Neutrophil (primary cell): Measurements from ENCODE around the gene SGSM2.
A peak's percentile ranks its signal among the peaks of the same experiment; 100 is the strongest.

Source experiments
- H3K27ac ChIP-seq: fragments of 200-600 bp; sonication (generic); 2 replicates; pipeline ENCODE4 v1.5.1; 2016; ENCODE audit warnings: mild to moderate bottlenecking, moderate library complexity
- H3K27me3 ChIP-seq: fragments of 200-600 bp; sonication (generic); 2 replicates; pipeline ENCODE4 v1.6.0; 2016; ENCODE audit warnings: mild to moderate bottlenecking
- H3K36me3 ChIP-seq: fragments of 200-600 bp; sonication (generic); 2 replicates; pipeline ENCODE4 v1.5.1; 2017
- H3K4me1 ChIP-seq, 2 experiments: fragments of 200-600 bp in 1 of 2; sonication (generic) in 1 of 2; 1 replicate in 1 of 2; 2 replicates in 1 of 2; pipeline versions ENCODE4 v1.5.1 to v1.6.1; 2013 to 2016; ENCODE audit warnings: low read depth in 1 of 2, low read length in 1 of 2, mild to moderate bottlenecking in 1 of 2, moderate library complexity in 1 of 2; ENCODE audit not compliant: control insufficient read depth in 1 of 2, insufficient read depth in 1 of 2
- H3K4me3 ChIP-seq, 2 experiments: fragments of 200-600 bp in 1 of 2; sonication (generic) in 1 of 2; 1 replicate in 1 of 2; 2 replicates in 1 of 2; pipeline ENCODE4 v1.5.1; 2013 to 2016; ENCODE audit warnings: low read depth in 1 of 2, low read length in 1 of 2, mild to moderate bottlenecking in 1 of 2, moderate library complexity in 1 of 2
- H3K9me3 ChIP-seq: fragments of 200-600 bp; sonication (generic); 2 replicates; pipeline ENCODE4 v1.5.1; 2016
- CTCF ChIP-seq: fragments of 200-600 bp; sonication (generic); IDR thresholded peaks from 2 replicates; pipeline ENCODE4 v1.5.1; 2016; ENCODE audit warnings: antibody characterized with exemption

Gene SGSM2

GRCh38 chr17:2396568-2397246 lies 59.4 kb downstream of the SGSM2 start:
- peak; percentile 31 for TF ChIP-seq CTCF

GRCh38 chr17:2397247-2398171 lies 60.2 kb downstream of the SGSM2 start:
- H3K27ac ChIP-seq: peak overlapping the region; percentile 100
- H3K4me1 ChIP-seq: peaks cover 65 to 83% of the 10 kb centered on the region in 2 experiments
- H3K9me3 ChIP-seq: no peaks in the 10 kb centered on the region
- H3K4me3 ChIP-seq: peak overlapping the region; percentile 69 to 95
- no peaks in the 10 kb centered on the region for H3K27me3 ChIP-seq
- no peak for TF ChIP-seq CTCF
- H3K36me3 ChIP-seq: no peaks in the 10 kb centered on the region

More at GRCh38 chr17:2396568-2397246, 59.4 kb downstream of the SGSM2 start:
- H3K27ac ChIP-seq: peak overlapping the region; percentile 100
- H3K9me3 ChIP-seq: no peaks in the 10 kb centered on the region
- H3K4me3 ChIP-seq: peak overlapping the region; percentile 69 to 95
- peaks cover 67 to 86% of the 10 kb centered on the region in 2 experiments for H3K4me1 ChIP-seq
- H3K36me3 ChIP-seq: no peaks in the 10 kb centered on the region
- no peaks in the 10 kb centered on the region for H3K27me3 ChIP-seq

GRCh38 chr17:2398182-2398581 lies 60.9 kb downstream of the SGSM2 start:
- H3K4me3 ChIP-seq: peak overlapping the region; percentile 69 to 95
- TF ChIP-seq CTCF: no peak
- peaks cover 71 to 83% of the 10 kb centered on the region in 2 experiments for H3K4me1 ChIP-seq
- no peaks in the 10 kb centered on the region for H3K9me3 ChIP-seq
- no peaks in the 10 kb centered on the region for H3K36me3 ChIP-seq
- no peaks in the 10 kb centered on the region for H3K27me3 ChIP-seq
- H3K27ac ChIP-seq: peak overlapping the region; percentile 100

GRCh38 chr17:2398655-2399571 lies 61.6 kb downstream of the SGSM2 start:
- Histone ChIP-seq H3K9me3 (no peaks in the 10 kb centered on the region), H3K27ac (peak overlapping the region; percentile 100), H3K27me3 (no peaks in the 10 kb centered on the region), H3K4me1 (peaks cover 78 to 87% of the 10 kb centered on the region in 2 experiments), H3K4me3 (peak overlapping the region; percentile 69 to 95), H3K36me3 (no peaks in the 10 kb centered on the region)
- no peak for TF ChIP-seq CTCF
